ENCODE data around the gene LARGE1.

The LARGE1 gene

DNA sequence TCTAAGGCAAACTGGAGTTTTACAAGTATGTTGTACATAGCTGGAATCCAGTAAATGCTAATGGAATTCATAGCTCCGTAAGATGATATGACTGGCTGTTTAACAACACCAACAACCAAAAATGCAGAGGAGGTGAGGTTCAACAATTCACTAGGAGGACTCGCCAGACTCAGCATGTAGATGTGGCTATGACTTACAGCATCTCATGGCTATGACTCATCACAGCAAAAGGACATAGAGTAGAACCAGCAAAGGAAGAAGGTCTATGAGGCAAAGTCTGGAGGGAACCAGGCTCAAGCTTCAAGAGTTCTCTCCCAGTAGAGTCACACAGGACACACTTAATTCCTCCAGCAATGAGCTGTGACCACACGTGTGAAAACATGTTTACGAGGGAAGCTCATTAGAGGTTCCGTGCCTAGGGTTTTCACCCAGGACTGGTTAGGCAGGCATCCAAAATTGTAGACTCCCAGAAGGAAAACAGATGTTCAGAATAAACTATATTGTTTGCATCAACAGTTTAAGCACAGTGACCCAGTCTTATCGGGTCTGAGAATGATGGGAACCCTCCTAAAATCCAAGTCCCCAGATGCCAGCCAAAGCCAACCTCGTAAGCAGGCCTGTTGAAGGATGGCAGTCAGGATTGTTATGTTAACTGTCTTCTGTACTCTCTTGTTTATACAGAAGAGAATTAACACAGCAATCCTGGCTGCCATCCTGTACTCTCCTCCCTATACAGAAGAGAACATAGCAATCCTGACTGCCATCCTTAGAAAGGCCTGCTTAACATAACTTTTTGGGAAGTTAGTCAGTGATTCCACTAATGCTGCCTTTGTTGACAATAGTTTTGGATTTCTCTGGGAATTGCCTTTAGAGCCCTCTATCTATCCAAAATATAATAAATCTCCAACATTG is 116.6 kb downstream of the LARGE1 start:
- no peak overlapping the region for H3K9ac ChIP-seq (ENCODE audit: low read length)
- TF ChIP-seq, protein P1, sequence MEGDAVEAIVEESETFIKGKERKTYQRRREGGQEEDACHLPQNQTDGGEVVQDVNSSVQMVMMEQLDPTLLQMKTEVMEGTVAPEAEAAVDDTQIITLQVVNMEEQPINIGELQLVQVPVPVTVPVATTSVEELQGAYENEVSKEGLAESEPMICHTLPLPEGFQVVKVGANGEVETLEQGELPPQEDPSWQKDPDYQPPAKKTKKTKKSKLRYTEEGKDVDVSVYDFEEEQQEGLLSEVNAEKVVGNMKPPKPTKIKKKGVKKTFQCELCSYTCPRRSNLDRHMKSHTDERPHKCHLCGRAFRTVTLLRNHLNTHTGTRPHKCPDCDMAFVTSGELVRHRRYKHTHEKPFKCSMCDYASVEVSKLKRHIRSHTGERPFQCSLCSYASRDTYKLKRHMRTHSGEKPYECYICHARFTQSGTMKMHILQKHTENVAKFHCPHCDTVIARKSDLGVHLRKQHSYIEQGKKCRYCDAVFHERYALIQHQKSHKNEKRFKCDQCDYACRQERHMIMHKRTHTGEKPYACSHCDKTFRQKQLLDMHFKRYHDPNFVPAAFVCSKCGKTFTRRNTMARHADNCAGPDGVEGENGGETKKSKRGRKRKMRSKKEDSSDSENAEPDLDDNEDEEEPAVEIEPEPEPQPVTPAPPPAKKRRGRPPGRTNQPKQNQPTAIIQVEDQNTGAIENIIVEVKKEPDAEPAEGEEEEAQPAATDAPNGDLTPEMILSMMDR (IDR thresholded peaks at IDR 0.05; ENCODE audit: insufficient read depth, low read length, poor library complexity, severe bottlenecking), result no peak
- TF ChIP-seq EZH2phosphoT487 (conservative IDR thresholded peaks at IDR 0.05; ENCODE audit: low read length), result no peak

DNA sequence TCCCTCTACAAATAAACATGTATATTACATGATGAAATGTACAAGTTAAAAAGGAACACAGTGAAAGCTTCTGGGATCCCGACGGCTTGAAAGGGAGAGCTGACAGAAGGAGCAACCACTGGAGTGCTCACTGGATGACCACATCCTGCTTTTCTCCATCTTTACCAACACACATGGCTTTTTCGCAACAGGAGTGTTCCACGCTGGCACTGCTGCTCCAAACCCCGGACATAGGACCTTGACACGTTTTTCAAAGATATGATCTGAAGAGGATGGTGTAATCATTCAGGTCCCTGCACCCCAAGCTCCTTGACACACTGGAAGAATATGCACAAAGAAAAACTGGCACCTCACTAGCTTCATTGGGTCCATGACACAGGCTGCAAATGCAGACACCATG is 121.9 kb downstream of the LARGE1 start:
- no peak overlapping the region for H3K4me2 ChIP-seq (ENCODE audit: low read depth, low read length, poor library complexity, severe bottlenecking)
- no peaks in the 10 kb centered on the region for H3K79me2 ChIP-seq (ENCODE audit: insufficient read depth, low read length)
- no peaks in the 10 kb centered on the region for H3F3A ChIP-seq (ENCODE audit: insufficient read depth)
- H3K9ac ChIP-seq (ENCODE audit: low read length), result no peak overlapping the region
- H3K4me3 ChIP-seq (ENCODE audit: insufficient read depth, low read length, poor library complexity, severe bottlenecking), result no peak overlapping the region
- H2AFZ ChIP-seq (ENCODE audit: low read depth, low read length, severe bottlenecking), result no peak overlapping the region
- TF ChIP-seq, protein P1 (IDR thresholded peaks at IDR 0.05; ENCODE audit: insufficient read depth, low read length, poor library complexity, severe bottlenecking), result no peak
- no peak for TF ChIP-seq EZH2phosphoT487 (conservative IDR thresholded peaks at IDR 0.05; ENCODE audit: low read length)
- no peak overlapping the region for H3K27ac ChIP-seq (ENCODE audit: low read depth, low read length)
- no peaks in the 10 kb centered on the region for H3K9me2 ChIP-seq (replicated peaks; ENCODE audit: insufficient read depth, low read length)
- no peaks in the 10 kb centered on the region for H4K20me1 ChIP-seq (ENCODE audit: low read depth, low read length)
- H3K9me3 ChIP-seq (ENCODE audit: insufficient read depth, low read length), result no peaks in the 10 kb centered on the region
- H3K27me3 ChIP-seq (ENCODE audit: low read length), result no peaks in the 10 kb centered on the region
- no peaks in the 10 kb centered on the region for H3K36me3 ChIP-seq (ENCODE audit: low read length)

More for the DNA sequence above, 116.6 kb downstream of the LARGE1 start:
- no peak overlapping the region for H3K4me3 ChIP-seq (ENCODE audit: insufficient read depth, low read length, poor library complexity, severe bottlenecking)
- H3K79me2 ChIP-seq (ENCODE audit: insufficient read depth, low read length), result no peaks in the 10 kb centered on the region
- no peaks in the 10 kb centered on the region for H3F3A ChIP-seq (ENCODE audit: insufficient read depth)
- H3K9me2 ChIP-seq (replicated peaks; ENCODE audit: insufficient read depth, low read length), result no peaks in the 10 kb centered on the region
- no peaks in the 10 kb centered on the region for H3K27me3 ChIP-seq (ENCODE audit: low read length)
- H4K20me1 ChIP-seq (ENCODE audit: low read depth, low read length), result no peaks in the 10 kb centered on the region
- H3K36me3 ChIP-seq (ENCODE audit: low read length), result no peaks in the 10 kb centered on the region
- no peak overlapping the region for H3K27ac ChIP-seq (ENCODE audit: low read depth, low read length)
- H2AFZ ChIP-seq (ENCODE audit: low read depth, low read length, severe bottlenecking), result no peak overlapping the region
- H3K4me2 ChIP-seq (ENCODE audit: low read depth, low read length, poor library complexity, severe bottlenecking), result no peak overlapping the region
- no peaks in the 10 kb centered on the region for H3K9me3 ChIP-seq (ENCODE audit: insufficient read depth, low read length)

DNA sequence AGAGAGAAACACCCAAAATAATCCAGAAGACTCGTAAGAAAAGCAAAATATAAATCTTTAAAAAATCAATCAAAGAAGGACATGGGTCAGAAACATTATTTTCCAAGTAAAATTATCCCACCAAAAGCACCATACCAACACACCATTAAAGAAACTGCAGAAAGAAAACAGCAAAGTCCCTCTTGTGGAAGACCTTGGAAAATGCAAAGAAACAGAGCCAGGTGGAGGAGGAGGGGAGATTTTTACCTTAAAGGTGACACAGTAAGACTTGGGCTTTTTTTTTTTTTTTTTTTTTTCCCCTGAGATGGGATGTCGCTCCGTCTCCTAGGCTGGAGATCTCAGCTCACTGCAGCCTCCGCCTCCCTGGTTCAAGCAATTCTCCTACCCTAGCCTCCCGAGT is 123.8 kb downstream of the LARGE1 start:
- no peak overlapping the region for H2AFZ ChIP-seq (ENCODE audit: low read depth, low read length, severe bottlenecking)
- H3K79me2 ChIP-seq (ENCODE audit: insufficient read depth, low read length), result no peaks in the 10 kb centered on the region
- TF ChIP-seq, protein P1 (IDR thresholded peaks at IDR 0.05; ENCODE audit: insufficient read depth, low read length, poor library complexity, severe bottlenecking), result no peak
- no peak for TF ChIP-seq EZH2phosphoT487 (conservative IDR thresholded peaks at IDR 0.05; ENCODE audit: low read length)

More for the DNA sequence above, 123.8 kb downstream of the LARGE1 start:
- no peaks in the 10 kb centered on the region for H3K9me3 ChIP-seq (ENCODE audit: insufficient read depth, low read length)
- no peaks in the 10 kb centered on the region for H3F3A ChIP-seq (ENCODE audit: insufficient read depth)
- H3K27ac ChIP-seq (ENCODE audit: low read depth, low read length), result no peak overlapping the region
- H4K20me1 ChIP-seq (ENCODE audit: low read depth, low read length), result no peaks in the 10 kb centered on the region
- H3K27me3 ChIP-seq (ENCODE audit: low read length), result no peaks in the 10 kb centered on the region
- no peak overlapping the region for H3K4me2 ChIP-seq (ENCODE audit: low read depth, low read length, poor library complexity, severe bottlenecking)
- no peaks in the 10 kb centered on the region for H3K36me3 ChIP-seq (ENCODE audit: low read length)
- H3K9me2 ChIP-seq (replicated peaks; ENCODE audit: insufficient read depth, low read length), result no peaks in the 10 kb centered on the region
- no peak overlapping the region for H3K9ac ChIP-seq (ENCODE audit: low read length)
- no peak overlapping the region for H3K4me3 ChIP-seq (ENCODE audit: insufficient read depth, low read length, poor library complexity, severe bottlenecking)

Data from SU-DHL-6 (cell line).